IPS-18a (cell line): ENCODE data around the gene BRD3OS.

ENCODE experiments used
- H3K27ac ChIP-seq: one replicate; pipeline ENCODE4 v1.5.1; 2013; ENCODE audit warnings: low read length
- H3K27me3 ChIP-seq: one replicate; pipeline ENCODE4 v1.6.1; 2013; ENCODE audit warnings: mild to moderate bottlenecking, low read length; ENCODE audit not compliant: control insufficient read depth, insufficient read depth
- H3K36me3 ChIP-seq: one replicate; pipeline ENCODE4 v1.6.1; 2013; ENCODE audit warnings: low read depth, low read length; ENCODE audit not compliant: control insufficient read depth
- H3K4me1 ChIP-seq: one replicate; pipeline ENCODE4 v1.6.1; 2013; ENCODE audit warnings: low read depth, low read length; ENCODE audit not compliant: control insufficient read depth
- H3K4me3 ChIP-seq: one replicate; pipeline ENCODE4 v1.5.1; 2013; ENCODE audit warnings: low read length
- H3K9ac ChIP-seq: one replicate; pipeline ENCODE4 v1.6.1; 2013; ENCODE audit warnings: mild to moderate bottlenecking, low read length, moderate library complexity
- H3K9me3 ChIP-seq: one replicate; pipeline ENCODE4 v1.6.1; 2013; ENCODE audit warnings: low read depth, low read length; ENCODE audit not compliant: control insufficient read depth

The BRD3OS gene

DNA sequence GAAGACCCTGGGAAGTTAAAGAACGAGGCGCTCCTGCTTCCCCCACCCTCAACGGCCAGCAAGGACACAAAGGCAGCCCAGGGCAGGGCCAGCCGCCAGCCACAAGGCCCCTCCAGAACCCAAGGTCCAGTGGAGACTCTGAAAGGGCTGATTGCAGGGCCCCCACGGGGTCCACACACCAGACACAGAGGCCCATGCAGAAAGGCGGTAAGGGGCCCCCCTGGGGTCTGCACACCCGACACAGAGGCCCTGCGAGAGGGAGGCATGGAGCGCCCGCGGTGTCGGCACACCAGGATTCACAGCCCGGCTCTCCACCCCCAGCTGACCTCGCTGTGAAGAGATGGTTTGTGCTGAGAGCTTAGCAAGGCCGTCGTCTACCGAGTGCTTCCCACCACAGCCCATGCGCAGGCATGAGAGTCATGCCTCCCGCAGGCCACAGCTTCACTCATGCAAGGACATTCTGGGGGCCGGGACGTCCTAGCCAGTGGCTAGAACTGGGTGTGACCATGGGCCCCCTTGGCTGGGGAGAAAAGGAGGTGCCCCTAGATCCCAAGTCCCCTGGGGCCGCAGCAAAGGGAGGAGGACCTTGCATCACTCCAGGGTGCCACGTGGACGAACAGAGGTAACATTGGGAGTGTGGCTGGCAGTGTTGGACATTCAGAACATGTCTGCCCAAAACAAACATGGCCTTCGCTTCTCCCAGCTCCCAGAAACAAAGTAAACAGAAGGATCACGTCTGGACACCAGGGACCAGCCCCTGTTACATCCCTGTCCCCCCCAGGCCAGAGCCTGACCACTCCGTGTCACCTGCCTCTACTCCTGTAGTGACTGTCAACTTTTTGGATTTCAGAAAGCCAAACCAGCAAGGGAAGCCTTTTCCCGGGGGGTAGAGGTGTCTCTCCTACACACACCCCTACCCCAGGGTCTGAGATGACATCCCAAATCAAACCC, 32.7 kb downstream of the BRD3OS start:
- Histone ChIP-seq H3K4me3 (no peak overlapping the region), H3K9me3 (no peaks in the 10 kb centered on the region), H3K4me1 (no peaks in the 10 kb centered on the region), H3K27me3 (no peaks in the 10 kb centered on the region), H3K36me3 (peaks cover 2% of the 10 kb centered on the region), H3K27ac (no peak overlapping the region), H3K9ac (no peak overlapping the region)

DNA sequence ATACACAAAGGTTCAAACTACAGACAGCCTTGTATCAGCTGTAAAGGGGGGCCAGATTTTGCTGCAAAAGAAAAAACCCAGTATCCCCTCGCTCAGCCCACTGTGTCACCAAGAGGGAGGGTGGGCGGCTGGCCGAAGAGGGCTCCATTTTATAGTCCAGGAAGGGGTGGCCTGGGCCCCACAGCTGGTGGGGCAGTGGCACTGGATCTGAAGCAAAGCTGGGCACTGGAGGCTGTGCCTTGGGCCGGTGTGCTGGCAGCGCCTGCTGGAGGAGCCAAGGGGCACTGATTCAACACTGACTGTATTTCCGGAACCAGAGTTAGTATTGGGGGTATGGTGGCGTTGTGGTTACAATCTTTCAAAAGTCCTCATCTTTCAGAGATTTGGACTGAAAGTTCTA, 33.4 kb downstream of the BRD3OS start:
- Histone ChIP-seq H3K9ac (no peak overlapping the region), H3K27me3 (no peaks in the 10 kb centered on the region), H3K4me1 (no peaks in the 10 kb centered on the region), H3K4me3 (no peak overlapping the region), H3K9me3 (no peaks in the 10 kb centered on the region), H3K27ac (no peak overlapping the region), H3K36me3 (no peaks in the 10 kb centered on the region)

- H3K9ac ChIP-seq = no peak overlapping the region
- no peaks in the 10 kb centered on the region for H3K9me3 ChIP-seq
- H3K4me1 ChIP-seq = no peaks in the 10 kb centered on the region
- no peaks in the 10 kb centered on the region for H3K36me3 ChIP-seq
- H3K27ac ChIP-seq = no peak overlapping the region
- no peak overlapping the region for H3K4me3 ChIP-seq
- no peaks in the 10 kb centered on the region for H3K27me3 ChIP-seq
Measured at GRCh38 chr9:134059188-134059641, 33.9 kb downstream of the BRD3OS start.

- Histone ChIP-seq H3K9ac (no peak overlapping the region), H3K9me3 (no peaks in the 10 kb centered on the region), H3K27ac (no peak overlapping the region), H3K36me3 (no peaks in the 10 kb centered on the region), H3K4me3 (no peak overlapping the region), H3K4me1 (no peaks in the 10 kb centered on the region), H3K27me3 (no peaks in the 10 kb centered on the region)
Measured at GRCh38 chr9:134059661-134060395, 34.5 kb downstream of the BRD3OS start.

GRCh38 chr9:134060546-134060945, 35.3 kb downstream of the BRD3OS start:
- H3K36me3 ChIP-seq = no peaks in the 10 kb centered on the region
- no peaks in the 10 kb centered on the region for H3K9me3 ChIP-seq
- peaks cover 2% of the 10 kb centered on the region for H3K4me1 ChIP-seq
- no peak overlapping the region for H3K4me3 ChIP-seq
- H3K9ac ChIP-seq = no peak overlapping the region
- H3K27me3 ChIP-seq = no peaks in the 10 kb centered on the region
- no peak overlapping the region for H3K27ac ChIP-seq

- Histone ChIP-seq H3K4me3 (no peak overlapping the region), H3K27ac (no peak overlapping the region), H3K9me3 (no peaks in the 10 kb centered on the region), H3K4me1 (peaks cover 5% of the 10 kb centered on the region), H3K27me3 (no peaks in the 10 kb centered on the region), H3K9ac (no peak overlapping the region), H3K36me3 (no peaks in the 10 kb centered on the region)
Measured at GRCh38 chr9:134061019-134061687, 35.9 kb downstream of the BRD3OS start.

GRCh38 chr9:134061688-134062371, 36.5 kb downstream of the BRD3OS start:
- Histone ChIP-seq H3K4me3 (no peak overlapping the region), H3K36me3 (no peaks in the 10 kb centered on the region), H3K9me3 (no peaks in the 10 kb centered on the region), H3K27me3 (no peaks in the 10 kb centered on the region), H3K4me1 (peaks cover 5% of the 10 kb centered on the region), H3K27ac (no peak overlapping the region), H3K9ac (no peak overlapping the region)

GRCh38 chr9:134062461-134063087, 37.3 kb downstream of the BRD3OS start:
- peaks cover 5% of the 10 kb centered on the region for H3K4me1 ChIP-seq

DNA sequence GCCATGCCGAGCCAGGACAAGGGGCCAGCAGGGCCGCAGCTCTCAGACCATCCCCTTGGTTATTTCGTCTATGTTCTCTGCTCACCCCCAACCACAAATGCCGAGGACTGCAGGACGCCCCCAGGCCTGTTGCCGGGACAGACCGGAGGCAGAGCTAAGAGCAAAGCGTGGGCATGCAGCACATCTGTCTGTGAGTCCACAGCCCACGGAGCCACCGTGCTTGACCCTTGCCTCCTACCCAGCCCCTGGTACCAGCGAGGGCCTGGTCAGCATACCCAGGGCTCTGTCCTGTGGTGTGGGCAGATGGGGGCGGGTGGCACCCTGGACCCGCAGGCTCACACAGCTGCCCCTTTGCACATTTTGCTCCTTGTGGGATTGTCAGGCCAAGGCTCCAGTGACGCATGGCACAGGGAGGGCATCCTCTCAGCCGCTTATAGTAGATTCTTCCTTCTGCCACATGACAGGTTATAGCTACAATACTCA, 37.8 kb downstream of the BRD3OS start:
- peaks cover 5% of the 10 kb centered on the region for H3K4me1 ChIP-seq
- H3K9ac ChIP-seq = no peak overlapping the region
- H3K4me3 ChIP-seq = no peak overlapping the region
- no peaks in the 10 kb centered on the region for H3K36me3 ChIP-seq
- no peaks in the 10 kb centered on the region for H3K27me3 ChIP-seq
- no peaks in the 10 kb centered on the region for H3K9me3 ChIP-seq
- H3K27ac ChIP-seq = no peak overlapping the region

More at GRCh38 chr9:134062461-134063087, 37.3 kb downstream of the BRD3OS start:
- no peak overlapping the region for H3K27ac ChIP-seq
- H3K36me3 ChIP-seq = no peaks in the 10 kb centered on the region
- no peak overlapping the region for H3K9ac ChIP-seq
- no peak overlapping the region for H3K4me3 ChIP-seq
- no peaks in the 10 kb centered on the region for H3K27me3 ChIP-seq
- H3K9me3 ChIP-seq = no peaks in the 10 kb centered on the region

DNA sequence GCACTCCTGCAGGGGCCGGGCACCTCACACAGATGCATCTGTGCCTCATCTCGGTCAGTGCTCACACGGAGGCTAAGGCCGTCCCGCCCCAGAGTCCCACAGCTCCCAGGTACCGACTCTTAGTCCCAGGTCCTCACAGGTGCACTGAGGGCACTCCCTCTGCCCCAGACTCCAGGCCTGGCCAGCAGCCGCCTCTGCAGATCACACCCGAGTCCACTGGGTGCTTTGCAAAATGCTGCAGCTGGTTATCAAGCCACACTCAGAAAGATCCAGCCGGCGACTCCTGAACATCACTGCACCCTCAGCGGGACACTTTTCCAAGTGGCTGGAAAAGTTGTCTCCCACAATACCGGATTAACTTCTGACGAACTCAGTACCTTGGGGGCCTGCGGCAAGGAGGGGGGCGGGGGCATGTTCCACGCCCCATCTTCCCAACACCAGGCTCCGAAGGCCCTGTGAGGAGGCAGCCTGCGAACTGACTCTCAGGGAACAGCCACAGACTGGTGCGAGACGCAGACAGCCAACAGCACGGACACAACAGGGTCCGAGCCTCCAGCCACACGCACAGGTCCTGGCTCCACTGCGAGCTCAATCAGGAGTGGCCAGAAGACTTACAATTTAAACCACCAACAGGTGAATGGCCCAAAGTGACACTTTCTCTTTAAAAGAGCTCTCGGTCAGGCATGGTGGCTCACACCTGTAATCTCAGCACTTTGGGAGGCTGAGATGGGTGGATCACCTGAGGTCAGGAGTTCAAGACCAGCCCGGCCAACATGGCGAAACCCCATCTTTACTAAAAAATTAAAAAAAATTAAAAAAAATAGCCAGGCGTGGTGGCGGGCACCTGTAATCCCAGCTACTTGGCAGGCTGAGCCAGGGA, 38.5 kb downstream of the BRD3OS start:
- no peak overlapping the region for H3K9ac ChIP-seq
- no peaks in the 10 kb centered on the region for H3K36me3 ChIP-seq
- no peaks in the 10 kb centered on the region for H3K9me3 ChIP-seq
- H3K27me3 ChIP-seq = peaks cover under 1% of the 10 kb centered on the region
- H3K4me3 ChIP-seq = no peak overlapping the region
- no peak overlapping the region for H3K27ac ChIP-seq
- H3K4me1 ChIP-seq = peaks cover 5% of the 10 kb centered on the region
